ENCODE results near the gene BCDIN3D. TPM values are rescaled to one million over a fixed set of nuclear protein-coding genes. Genes with fewer than 3 reads are reported as not detected.

The BCDIN3D gene
- total RNA-seq, result 1 to 10 TPM; 4.2 to 6.0 (median 4.3) TPM

- ATAC-seq (peak; percentile 92 to 95), DNase-seq (peak; percentile 92)
- Mint-ChIP-seq H3K4me3 (peak within 1 kb of the TSS; percentile 93), H3K4me1 (ENCODE audit: low read depth) (peaks cover 34% of the 10 kb centered on the region), H3K36me3 (ENCODE audit: insufficient read depth) (peaks cover 3% of the 10 kb centered on the region), H3K9me3 (no peaks in the 10 kb centered on the region), H3K27me3 (ENCODE audit: low read depth) (no peaks in the 10 kb centered on the region)
Observed at GRCh38 chr12:49842519-49843352, at the start of gene BCDIN3D. Gene BCDIN3D (minus strand): TSS chr12:49843106. CDS start chr12:49843087, 19 bp downstream.

DNA sequence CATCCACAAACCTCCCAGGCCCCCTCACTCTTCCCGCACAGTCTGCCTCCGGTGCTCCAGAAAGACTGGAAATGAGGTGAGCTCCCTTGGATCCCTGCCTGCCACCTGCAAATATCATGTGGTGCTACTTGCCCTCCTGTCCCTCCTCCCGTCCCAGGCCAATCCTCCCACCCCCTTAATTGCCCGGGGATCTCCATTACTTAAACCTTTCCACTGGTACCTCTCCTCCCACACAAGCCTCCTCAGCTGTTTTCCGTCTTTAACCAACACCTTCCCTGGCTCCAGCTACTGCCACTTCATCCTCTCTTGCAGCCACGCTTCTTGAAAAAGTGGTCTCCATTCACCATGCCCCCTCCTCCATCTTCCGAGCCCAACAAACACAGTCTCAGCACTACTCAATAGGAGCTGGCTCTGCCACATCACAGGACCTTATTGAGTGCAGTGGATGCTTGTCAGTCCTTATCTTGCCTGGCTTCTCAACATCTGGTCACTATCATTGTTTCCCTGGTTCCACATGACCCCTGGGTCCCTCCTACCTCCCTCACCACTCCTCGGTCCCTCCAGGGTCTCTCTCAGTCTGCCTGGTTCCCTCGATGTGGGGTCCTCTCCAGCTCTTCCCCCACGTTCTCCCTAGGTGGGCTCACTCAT lies 49.3 kb upstream of the BCDIN3D start:
- ATAC-seq (no peak), DNase-seq (no peak)
- Mint-ChIP-seq H3K36me3 (ENCODE audit: insufficient read depth) (no peaks in the 10 kb centered on the region), H3K9me3 (no peaks in the 10 kb centered on the region), H3K27me3 (ENCODE audit: low read depth) (peaks cover 6% of the 10 kb centered on the region), H3K4me3 (no peak overlapping the region), H3K4me1 (ENCODE audit: low read depth) (no peaks in the 10 kb centered on the region)

- H3K27me3 Mint-ChIP-seq (ENCODE audit: low read depth), result peaks cover 11% of the 10 kb centered on the region
- no peak overlapping the region for H3K4me3 Mint-ChIP-seq
- no peaks in the 10 kb centered on the region for H3K9me3 Mint-ChIP-seq
- no peak for ATAC-seq
- no peaks in the 10 kb centered on the region for H3K4me1 Mint-ChIP-seq (ENCODE audit: low read depth)
- DNase-seq, result no peak
- H3K36me3 Mint-ChIP-seq (ENCODE audit: insufficient read depth), result no peaks in the 10 kb centered on the region
Observed at GRCh38 chr12:49891476-49891875, 48.6 kb upstream of the BCDIN3D start.

GRCh38 chr12:49891012-49891411 lies 48.1 kb upstream of the BCDIN3D start:
- no peak overlapping the region for H3K4me3 Mint-ChIP-seq
- H3K4me1 Mint-ChIP-seq (ENCODE audit: low read depth), result no peaks in the 10 kb centered on the region
- ATAC-seq (no peak), DNase-seq (no peak)
- H3K9me3 Mint-ChIP-seq, result no peaks in the 10 kb centered on the region
- peaks cover 11% of the 10 kb centered on the region for H3K27me3 Mint-ChIP-seq (ENCODE audit: low read depth)
- no peaks in the 10 kb centered on the region for H3K36me3 Mint-ChIP-seq (ENCODE audit: insufficient read depth)

- no peak for ATAC-seq
- Mint-ChIP-seq H3K4me3 (no peak overlapping the region), H3K36me3 (ENCODE audit: insufficient read depth) (no peaks in the 10 kb centered on the region), H3K27me3 (ENCODE audit: low read depth) (peaks cover 18% of the 10 kb centered on the region), H3K4me1 (ENCODE audit: low read depth) (no peaks in the 10 kb centered on the region), H3K9me3 (no peaks in the 10 kb centered on the region)
- DNase-seq, result no peak
Observed at GRCh38 chr12:49890096-49890461, 47.2 kb upstream of the BCDIN3D start.

GRCh38 chr12:49889361-49890095 lies 46.6 kb upstream of the BCDIN3D start:
- Mint-ChIP-seq H3K27me3 (ENCODE audit: low read depth) (peaks cover 18% of the 10 kb centered on the region), H3K9me3 (no peaks in the 10 kb centered on the region), H3K4me3 (no peak overlapping the region), H3K36me3 (ENCODE audit: insufficient read depth) (no peaks in the 10 kb centered on the region), H3K4me1 (ENCODE audit: low read depth) (no peaks in the 10 kb centered on the region)
- ATAC-seq, result no peak
- DNase-seq, result no peak

GRCh38 chr12:49888461-49889151 lies 45.7 kb upstream of the BCDIN3D start:
- ATAC-seq (no peak), DNase-seq (no peak)
- Mint-ChIP-seq H3K4me3 (no peak overlapping the region), H3K4me1 (ENCODE audit: low read depth) (no peaks in the 10 kb centered on the region), H3K9me3 (no peaks in the 10 kb centered on the region), H3K27me3 (ENCODE audit: low read depth) (peaks cover 19% of the 10 kb centered on the region), H3K36me3 (ENCODE audit: insufficient read depth) (no peaks in the 10 kb centered on the region)

DNA sequence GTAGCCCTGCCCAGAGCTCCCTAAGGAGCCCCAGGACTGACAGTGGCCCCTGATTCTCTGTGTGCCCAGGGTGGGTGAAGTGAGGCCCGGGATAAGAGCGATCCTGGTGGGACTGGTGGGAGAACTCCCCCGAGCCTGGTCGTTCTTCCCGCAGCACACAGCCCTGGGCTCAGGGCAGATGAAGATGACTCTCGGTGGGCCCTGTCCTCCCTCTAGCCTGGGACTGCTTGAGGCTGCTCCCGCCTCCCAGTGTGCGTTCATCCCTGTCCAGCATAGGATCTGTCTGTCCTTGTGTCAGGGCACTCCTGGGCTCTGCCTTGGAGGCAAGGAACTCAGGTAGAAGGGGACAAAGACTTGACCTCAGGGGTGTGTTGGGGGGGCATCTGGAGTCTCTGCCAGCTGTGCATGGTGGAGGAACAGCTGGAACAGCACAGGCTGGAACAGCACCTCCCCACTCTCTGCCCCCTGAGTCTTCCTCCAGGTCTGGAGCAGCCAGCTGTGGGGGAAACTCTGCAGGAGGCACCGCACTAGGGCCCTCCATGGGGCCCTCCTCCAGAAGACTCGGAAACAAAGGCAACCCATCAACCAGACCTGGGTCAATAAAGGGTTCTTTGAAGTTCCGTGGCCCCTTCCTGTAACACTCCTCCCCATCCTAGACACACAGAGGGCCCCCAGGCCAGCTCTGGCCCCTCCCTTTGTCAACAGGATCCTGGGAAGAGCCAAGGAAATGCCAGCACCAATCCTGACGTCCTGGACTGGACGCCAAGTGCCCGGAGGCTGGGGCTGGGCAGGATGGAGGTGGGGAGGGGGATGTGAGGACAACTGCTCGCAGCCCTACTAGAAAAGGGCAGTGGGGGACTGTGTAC lies 44.9 kb upstream of the BCDIN3D start:
- Mint-ChIP-seq H3K36me3 (ENCODE audit: insufficient read depth) (no peaks in the 10 kb centered on the region), H3K4me1 (ENCODE audit: low read depth) (no peaks in the 10 kb centered on the region), H3K9me3 (no peaks in the 10 kb centered on the region), H3K27me3 (ENCODE audit: low read depth) (peaks cover 21% of the 10 kb centered on the region), H3K4me3 (no peak overlapping the region)
- DNase-seq (no peak), ATAC-seq (no peak)

DNA sequence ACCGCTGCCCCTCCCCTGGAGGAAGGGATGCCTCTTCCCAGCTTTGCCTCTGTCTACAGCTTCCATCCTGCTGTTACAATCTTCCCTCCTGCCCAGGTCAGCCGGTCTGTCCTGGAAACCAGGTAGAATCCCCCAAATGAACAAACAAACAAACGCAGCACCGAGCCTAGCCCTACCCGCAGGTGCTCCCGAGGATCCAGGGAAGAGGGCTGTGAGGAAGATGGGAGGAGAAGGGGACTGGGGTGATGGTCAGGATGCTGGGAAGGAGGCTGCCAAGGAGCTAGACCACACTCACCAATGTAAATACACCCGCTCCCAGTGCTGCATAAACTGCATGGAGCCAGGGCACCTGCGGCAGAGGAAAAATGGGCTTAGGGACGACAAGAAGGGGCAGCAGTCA lies 44.2 kb upstream of the BCDIN3D start:
- Mint-ChIP-seq H3K9me3 (no peaks in the 10 kb centered on the region), H3K4me1 (ENCODE audit: low read depth) (no peaks in the 10 kb centered on the region), H3K4me3 (no peak overlapping the region), H3K36me3 (ENCODE audit: insufficient read depth) (no peaks in the 10 kb centered on the region), H3K27me3 (ENCODE audit: low read depth) (peaks cover 16% of the 10 kb centered on the region)
- DNase-seq (no peak), ATAC-seq (no peak)

DNA sequence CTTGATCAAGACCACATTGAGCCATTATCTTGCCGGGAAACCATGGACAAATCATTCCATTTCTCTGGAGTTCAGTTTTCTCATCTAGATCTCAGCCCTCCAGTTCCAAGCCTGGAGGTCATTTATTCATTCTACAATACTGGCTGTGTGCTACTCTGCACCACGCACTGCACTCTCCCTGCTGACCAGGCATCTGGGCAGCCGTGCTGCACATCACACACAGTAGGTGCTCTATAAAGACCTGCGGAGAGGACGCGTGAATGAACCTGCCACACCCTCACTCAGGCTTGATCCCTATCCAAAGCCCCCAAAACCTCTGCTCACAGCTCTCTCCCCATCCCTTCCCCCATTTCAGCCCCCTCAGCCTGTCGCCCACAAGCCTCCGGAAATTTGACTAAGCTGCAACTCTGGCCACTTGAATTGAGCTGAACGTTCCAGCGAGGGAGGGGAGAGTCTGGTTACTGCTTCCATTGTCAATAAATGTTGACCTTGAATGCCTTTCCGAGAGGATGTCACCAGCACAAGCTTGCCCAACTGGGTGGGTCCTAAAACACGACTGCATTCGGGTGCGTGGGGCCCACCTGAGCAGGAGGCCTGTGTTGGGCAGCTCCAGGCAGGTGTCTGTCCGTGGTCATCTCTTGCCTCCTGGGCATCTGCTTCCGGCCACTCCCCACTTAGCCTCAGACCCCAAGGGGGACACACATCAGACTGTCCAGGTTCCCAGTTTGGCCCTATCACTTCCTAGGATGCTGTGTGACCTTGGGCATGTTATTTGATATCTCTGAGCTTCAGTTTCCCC lies 43.0 kb upstream of the BCDIN3D start:
- no peak overlapping the region for H3K4me3 Mint-ChIP-seq
- H3K27me3 Mint-ChIP-seq (ENCODE audit: low read depth), result peaks cover 16% of the 10 kb centered on the region
- H3K36me3 Mint-ChIP-seq (ENCODE audit: insufficient read depth), result no peaks in the 10 kb centered on the region

GRCh38 chr12:49885118-49885517 lies 42.2 kb upstream of the BCDIN3D start:
- Mint-ChIP-seq H3K4me3 (no peak overlapping the region), H3K27me3 (ENCODE audit: low read depth) (peaks cover 16% of the 10 kb centered on the region), H3K4me1 (ENCODE audit: low read depth) (no peaks in the 10 kb centered on the region), H3K9me3 (no peaks in the 10 kb centered on the region), H3K36me3 (ENCODE audit: insufficient read depth) (no peaks in the 10 kb centered on the region)
- DNase-seq (no peak), ATAC-seq (no peak)

More for the DNA sequence above, 43.0 kb upstream of the BCDIN3D start:
- H3K4me1 Mint-ChIP-seq (ENCODE audit: low read depth), result no peaks in the 10 kb centered on the region
- DNase-seq (no peak), ATAC-seq (no peak)
- H3K9me3 Mint-ChIP-seq, result no peaks in the 10 kb centered on the region

- Mint-ChIP-seq H3K9me3 (no peaks in the 10 kb centered on the region), H3K4me3 (no peak overlapping the region), H3K27me3 (ENCODE audit: low read depth) (peaks cover 16% of the 10 kb centered on the region), H3K4me1 (ENCODE audit: low read depth) (no peaks in the 10 kb centered on the region), H3K36me3 (ENCODE audit: insufficient read depth) (no peaks in the 10 kb centered on the region)
- ATAC-seq, result no peak
- no peak for DNase-seq
Observed at GRCh38 chr12:49882851-49883464, 40.1 kb upstream of the BCDIN3D start.

All from activated T-cell treated with anti-CD3 and anti-CD28 coated beads, Interleukin-2, amount 50 U/mL, for 4 hours (primary cell).